Measurements from ENCODE around the gene SIGLEC9.

DNA sequence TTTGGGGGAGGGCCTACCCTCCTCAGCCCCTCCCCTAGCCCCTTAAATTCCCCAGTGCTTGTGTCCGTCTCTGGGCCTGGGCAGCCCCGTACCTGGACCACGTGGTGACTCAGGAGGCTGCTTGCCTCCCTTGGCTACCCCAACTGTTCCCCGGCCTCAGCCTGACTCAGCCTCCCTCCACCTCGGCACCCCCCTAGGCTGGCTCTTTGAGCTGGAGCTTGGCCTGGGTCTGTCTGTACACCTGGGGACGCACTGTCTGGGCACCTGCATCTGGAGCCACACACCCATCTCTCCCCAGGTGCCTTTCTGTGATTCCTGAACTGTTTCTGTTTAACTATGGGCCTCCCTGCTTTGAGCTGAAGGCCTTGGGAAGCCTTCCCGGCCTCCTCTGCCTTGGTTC is 40.2 kb upstream of the SIGLEC9 start:
- TF ChIP-seq EZH2 (IDR thresholded peaks at IDR 0.05) (no peak), POLR2AphosphoS5 (IDR thresholded peaks at IDR 0.05; ENCODE audit: borderline replicate concordance, low read depth, low read length) (no peak)

Measured in SK-N-MC (cell line).